HepG2 (cell line): Measurements from ENCODE around the gene C20orf96. TPM values are rescaled to one million over a fixed set of nuclear protein-coding genes. Genes with fewer than 3 reads are reported as not detected.
A peak's percentile ranks its signal among the peaks of the same experiment; 100 is the strongest.

Source experiments
- ARHGAP35 ChIP-seq: sonication (generic); formaldehyde crosslinking; IDR thresholded peaks from 2 replicates; pipeline ENCODE4 v1.9.0; 2022; ENCODE audit warnings: mild to moderate bottlenecking, inconsistent platforms, moderate library complexity, missing genetic modification reagents, borderline replicate concordance
- ATRX ChIP-seq: sonication (generic); formaldehyde crosslinking; IDR thresholded peaks from 2 replicates; pipeline ENCODE4 v1.4.0; 2020; ENCODE audit warnings: missing genetic modification reagents, borderline replicate concordance
- DR1 ChIP-seq: sonication (generic); formaldehyde crosslinking; IDR thresholded peaks from 2 replicates; pipeline ENCODE4 v1.8.0; 2021; ENCODE audit warnings: mild to moderate bottlenecking, missing genetic modification reagents, inconsistent platforms
- ERF ChIP-seq: IDR thresholded peaks from 2 replicates; pipeline ENCODE4 v1.6.1; 2018; ENCODE audit warnings: missing biosample characterization, missing genetic modification reagents
- FOXJ3 ChIP-seq: sonication (generic); formaldehyde crosslinking; IDR thresholded peaks from 2 replicates; pipeline ENCODE4 v1.4.0; 2020; ENCODE audit warnings: missing genetic modification reagents, mild to moderate bottlenecking, borderline replicate concordance
- JDP2 ChIP-seq: sonication (generic); formaldehyde crosslinking; IDR thresholded peaks from 2 replicates; pipeline ENCODE4 v1.8.1; 2022; ENCODE audit warnings: missing genetic modification reagents, borderline replicate concordance
- MAF1 ChIP-seq: sonication (generic); formaldehyde crosslinking; IDR thresholded peaks from 2 replicates; pipeline ENCODE4 v1.5.0; 2020; ENCODE audit warnings: missing genetic modification reagents, borderline replicate concordance
- MAZ ChIP-seq, 2 experiments: sonication (generic) in 1 of 2; formaldehyde crosslinking in 1 of 2; IDR thresholded peaks; 2 replicates each; pipeline versions ENCODE4 v1.5.0 to v1.6.1; 2012 to 2020; ENCODE audit warnings: low read depth in 2 of 2, mild to moderate bottlenecking in 2 of 2, borderline replicate concordance in 1 of 2, improper control_type of control experiment in 1 of 2, low read length in 1 of 2, missing genetic modification reagents in 1 of 2, moderate library complexity in 1 of 2
- RAD21 ChIP-seq: fragments of 450-650 bp; formaldehyde crosslinking; IDR thresholded peaks from 2 replicates; pipeline ENCODE4 v1.5.0; 2020; ENCODE audit warnings: mild to moderate bottlenecking
- REPIN1 ChIP-seq: sonication (generic); formaldehyde crosslinking; IDR thresholded peaks from 2 replicates; pipeline ENCODE4 v1.8.0; 2022; ENCODE audit warnings: missing genetic modification reagents, low read depth, mild to moderate bottlenecking, borderline replicate concordance
- RFX3 ChIP-seq: IDR thresholded peaks from 2 replicates; pipeline ENCODE4 v1.6.1; 2016; ENCODE audit warnings: missing biosample characterization, missing genetic modification reagents
- SALL1 ChIP-seq: sonication (generic); formaldehyde crosslinking; IDR thresholded peaks from 2 replicates; pipeline ENCODE4 v1.8.0; 2022; ENCODE audit warnings: mild to moderate bottlenecking, missing genetic modification reagents
- SKI ChIP-seq: fragments of 450-650 bp; IDR thresholded peaks from one replicate; pipeline ENCODE4 v1.6.1; 2018; ENCODE audit warnings: mild to moderate bottlenecking; ENCODE audit not compliant: partially characterized antibody
- ZFAT ChIP-seq: sonication (generic); formaldehyde crosslinking; conservative IDR thresholded peaks from 2 replicates; pipeline ENCODE4 v1.8.1; 2023; ENCODE audit warnings: missing genetic modification reagents, inconsistent platforms
- ZMAT3 ChIP-seq: sonication (generic); formaldehyde crosslinking; conservative IDR thresholded peaks from 2 replicates; pipeline ENCODE4 v1.7.0; 2021; ENCODE audit warnings: missing genetic modification reagents
- ZNF101 ChIP-seq: sonication (generic); formaldehyde crosslinking; IDR thresholded peaks from 2 replicates; pipeline ENCODE4 v1.4.0; 2020; ENCODE audit warnings: mild to moderate bottlenecking, low read depth, missing genetic modification reagents, borderline replicate concordance
- ZNF180 ChIP-seq: sonication (generic); formaldehyde crosslinking; IDR thresholded peaks from 2 replicates; pipeline ENCODE4 v1.4.0; 2020; ENCODE audit warnings: low read depth, missing genetic modification reagents, borderline replicate concordance
- ZNF205 ChIP-seq: IDR thresholded peaks from 2 replicates; pipeline ENCODE4 v1.6.1; 2018; ENCODE audit warnings: missing biosample characterization, missing genetic modification reagents
- ZNF326 ChIP-seq: sonication (generic); formaldehyde crosslinking; IDR thresholded peaks from 2 replicates; pipeline ENCODE4 v1.4.0; 2020; ENCODE audit warnings: missing genetic modification reagents, borderline replicate concordance
- ZNF335 ChIP-seq: sonication (generic); formaldehyde crosslinking; IDR thresholded peaks from 2 replicates; pipeline ENCODE4 v1.4.0; 2020; ENCODE audit warnings: missing genetic modification reagents
- polyA plus RNA-seq, 8 experiments: library from polyadenylated mRNA; depleted of rRNA in 3 of 8; stranded (reverse) in 7 of 8; unstranded in 1 of 8; fragments of >200 nt; fragmentation: Illumina TruSeq in 4 of 8; extraction: Trizol in 4 of 8; gene quantifications; 2 replicates each; pipeline versions ENCODE4 v1.2.1 to v1.2.3, GENCODE V29; 2011 to 2016; ENCODE audit warnings: low read depth in 4 of 8, missing spikeins in 1 of 8, mixed read lengths in 1 of 8; ENCODE audit not compliant: insufficient read depth in 1 of 8
- total RNA-seq, 5 experiments: library from RNA; depleted of rRNA; stranded (reverse); fragments of >200 nt; fragmentation: Illumina TruSeq; extraction: Trizol; gene quantifications; 2 replicates each; pipeline ENCODE4 v1.2.3, GENCODE V29; 2016; ENCODE audit warnings: low read depth in 1 of 5
- TF ChIP-seq, protein P1 (sequence below): sonication (generic); formaldehyde crosslinking; IDR thresholded peaks from 2 replicates; pipeline ENCODE4 v1.4.0; 2020; ENCODE audit warnings: missing genetic modification reagents, borderline replicate concordance
- TF ChIP-seq, protein P2 (sequence below): sonication (generic); formaldehyde crosslinking; IDR thresholded peaks from 2 replicates; pipeline ENCODE4 v1.5.0; 2020; ENCODE audit warnings: missing genetic modification reagents
- TF ChIP-seq, protein P3 (sequence below): sonication (generic); formaldehyde crosslinking; IDR thresholded peaks from 2 replicates; pipeline ENCODE4 v1.8.0; 2023; ENCODE audit warnings: mild to moderate bottlenecking, missing genetic modification reagents
- TF ChIP-seq, protein P4 (sequence below): sonication (generic); formaldehyde crosslinking; IDR thresholded peaks from 2 replicates; pipeline ENCODE4 v1.8.0; 2022; ENCODE audit warnings: mild to moderate bottlenecking, missing genetic modification reagents, borderline replicate concordance

C20orf96 gene
- total and polyA plus RNA-seq, 2 of the 13 experiments (the other 11 are each of a cell fraction or from before 2014, with no cell fraction given), result 3.8 to 20.6 TPM

DNA sequence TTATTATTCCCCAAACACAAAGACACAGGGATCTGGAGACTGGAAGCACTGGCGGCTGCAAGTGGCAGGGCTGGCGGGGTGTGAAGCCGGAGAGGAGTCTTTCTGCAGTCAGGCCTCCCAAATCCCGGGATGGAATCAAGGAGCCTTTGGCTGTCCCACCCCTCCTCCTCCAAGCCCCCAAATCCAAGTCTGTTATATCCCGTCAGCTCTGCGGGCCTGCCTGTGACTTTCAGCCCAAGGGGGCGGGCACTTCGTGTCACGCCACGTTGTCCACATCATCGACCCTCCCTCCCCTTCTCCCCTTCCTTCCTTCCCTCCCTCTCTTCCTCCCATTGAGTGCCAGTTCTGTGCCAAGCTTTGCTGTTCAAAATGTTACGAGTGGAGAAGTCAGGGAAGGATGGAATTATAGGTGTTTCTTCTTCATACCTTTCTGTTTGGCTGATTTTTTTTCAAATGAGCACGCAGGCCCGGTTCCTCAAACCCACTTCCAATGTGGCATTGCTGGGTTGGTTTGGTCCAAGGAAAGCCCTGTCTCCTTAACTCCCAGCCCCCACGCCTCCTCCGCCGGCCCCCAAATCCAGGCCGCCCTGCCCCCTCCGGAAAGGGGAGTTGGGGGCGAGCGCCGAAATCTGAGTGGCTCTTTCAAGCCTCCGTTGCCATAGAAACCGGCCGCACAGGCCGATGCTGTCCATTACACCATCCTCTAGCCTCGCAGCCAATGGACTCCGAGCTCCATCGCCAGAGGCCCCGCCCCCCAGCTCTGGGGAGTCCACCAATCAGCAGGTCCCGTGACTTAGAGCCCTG lies 19.5 kb upstream of the C20orf96 start (continued):
- TF ChIP-seq MAZ (IDR thresholded peaks at IDR 0.05; ENCODE audit: borderline replicate concordance, low read depth, low read length), result 0 out of 2 replicates have a peak, but pooled peaks have one; percentile 44
- no peak for TF ChIP-seq MAZ (CRISPR knock-in tag; IDR thresholded peaks at IDR 0.05; ENCODE audit: low read depth)
- peak; percentile 76 for TF ChIP-seq SALL1 (CRISPR knock-in tag)
- no peak for TF ChIP-seq SKI
- TF ChIP-seq FOXJ3, result no peak
- TF ChIP-seq ZNF180 (CRISPR knock-in tag), result 0 out of 2 replicates have a peak, but pooled peaks have one; percentile 85
- TF ChIP-seq ZNF101 (CRISPR knock-in tag), result no peak
- TF ChIP-seq JDP2, result no peak
- peak; percentile 71; the same call in 1 of the 2 replicates for TF ChIP-seq DR1 (CRISPR knock-in tag)
- no peak for TF ChIP-seq ATRX
- peak; percentile 93 for TF ChIP-seq REPIN1 (CRISPR knock-in tag)
- peak; percentile 70; the same call in 1 of the 2 replicates for TF ChIP-seq ZMAT3 (CRISPR knock-in tag)
- TF ChIP-seq, protein P1, sequence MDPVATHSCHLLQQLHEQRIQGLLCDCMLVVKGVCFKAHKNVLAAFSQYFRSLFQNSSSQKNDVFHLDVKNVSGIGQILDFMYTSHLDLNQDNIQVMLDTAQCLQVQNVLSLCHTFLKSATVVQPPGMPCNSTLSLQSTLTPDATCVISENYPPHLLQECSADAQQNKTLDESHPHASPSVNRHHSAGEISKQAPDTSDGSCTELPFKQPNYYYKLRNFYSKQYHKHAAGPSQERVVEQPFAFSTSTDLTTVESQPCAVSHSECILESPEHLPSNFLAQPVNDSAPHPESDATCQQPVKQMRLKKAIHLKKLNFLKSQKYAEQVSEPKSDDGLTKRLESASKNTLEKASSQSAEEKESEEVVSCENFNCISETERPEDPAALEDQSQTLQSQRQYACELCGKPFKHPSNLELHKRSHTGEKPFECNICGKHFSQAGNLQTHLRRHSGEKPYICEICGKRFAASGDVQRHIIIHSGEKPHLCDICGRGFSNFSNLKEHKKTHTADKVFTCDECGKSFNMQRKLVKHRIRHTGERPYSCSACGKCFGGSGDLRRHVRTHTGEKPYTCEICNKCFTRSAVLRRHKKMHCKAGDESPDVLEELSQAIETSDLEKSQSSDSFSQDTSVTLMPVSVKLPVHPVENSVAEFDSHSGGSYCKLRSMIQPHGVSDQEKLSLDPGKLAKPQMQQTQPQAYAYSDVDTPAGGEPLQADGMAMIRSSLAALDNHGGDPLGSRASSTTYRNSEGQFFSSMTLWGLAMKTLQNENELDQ (CRISPR knock-in tag), result no peak
- peak; percentile 89 for TF ChIP-seq RFX3 (CRISPR knock-in tag)
- TF ChIP-seq ZFAT (CRISPR knock-in tag), result no peak
- no peak for TF ChIP-seq ZNF205
- 0 out of 2 replicates have a peak, but pooled peaks have one; percentile 53 for TF ChIP-seq ZNF335 (CRISPR knock-in tag)
- no peak; the same call in 1 of the 2 replicates for TF ChIP-seq RAD21 (CRISPR knock-in tag)
- no peak for TF ChIP-seq MAF1 (CRISPR knock-in tag)
- TF ChIP-seq, protein P2, sequence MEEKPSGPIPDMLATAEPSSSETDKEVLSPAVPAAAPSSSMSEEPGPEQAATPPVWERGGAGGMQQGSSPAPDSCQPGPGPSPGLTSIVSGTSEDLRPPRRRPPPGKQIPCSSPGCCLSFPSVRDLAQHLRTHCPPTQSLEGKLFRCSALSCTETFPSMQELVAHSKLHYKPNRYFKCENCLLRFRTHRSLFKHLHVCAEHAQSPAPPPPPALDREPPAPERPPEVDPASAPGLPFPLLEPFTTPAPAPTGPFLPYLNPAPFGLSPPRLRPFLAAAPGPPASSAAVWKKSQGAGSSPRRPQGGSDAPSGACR, result no peak
- TF ChIP-seq ARHGAP35 (CRISPR knock-in tag), result peak; percentile 5; the same call in 1 of the 2 replicates
- TF ChIP-seq, protein P3, sequence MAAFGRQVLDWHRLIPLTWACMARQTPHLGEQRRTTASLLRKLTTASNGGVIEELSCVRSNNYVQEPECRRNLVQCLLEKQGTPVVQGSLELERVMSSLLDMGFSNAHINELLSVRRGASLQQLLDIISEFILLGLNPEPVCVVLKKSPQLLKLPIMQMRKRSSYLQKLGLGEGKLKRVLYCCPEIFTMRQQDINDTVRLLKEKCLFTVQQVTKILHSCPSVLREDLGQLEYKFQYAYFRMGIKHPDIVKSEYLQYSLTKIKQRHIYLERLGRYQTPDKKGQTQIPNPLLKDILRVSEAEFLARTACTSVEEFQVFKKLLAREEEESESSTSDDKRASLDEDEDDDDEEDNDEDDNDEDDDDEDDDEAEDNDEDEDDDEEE (CRISPR knock-in tag), result 0 out of 2 replicates have a peak, but pooled peaks have one; percentile 48
- TF ChIP-seq, protein P4, sequence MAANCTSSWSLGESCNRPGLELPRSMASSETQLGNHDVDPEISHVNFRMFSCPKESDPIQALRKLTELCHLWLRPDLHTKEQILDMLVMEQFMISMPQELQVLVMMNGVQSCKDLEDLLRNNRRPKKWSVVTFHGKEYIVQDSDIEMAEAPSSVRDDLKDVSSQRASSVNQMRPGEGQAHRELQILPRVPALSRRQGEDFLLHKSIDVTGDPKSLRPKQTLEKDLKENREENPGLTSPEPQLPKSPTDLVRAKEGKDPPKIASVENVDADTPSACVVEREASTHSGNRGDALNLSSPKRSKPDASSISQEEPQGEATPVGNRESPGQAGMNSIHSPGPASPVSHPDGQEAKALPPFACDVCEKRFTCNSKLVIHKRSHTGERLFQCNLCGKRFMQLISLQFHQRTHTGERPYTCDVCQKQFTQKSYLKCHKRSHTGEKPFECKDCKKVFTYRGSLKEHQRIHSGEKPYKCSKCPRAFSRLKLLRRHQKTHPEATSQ (CRISPR knock-in tag), result no peak
- no peak for TF ChIP-seq ZNF326 (CRISPR knock-in tag)
- peak; percentile 61; the same call in 1 of the 2 replicates for TF ChIP-seq ERF (CRISPR knock-in tag)
